Neural crest cell (in vitro differentiated cells): ENCODE results near the gene TERT. TPM values are rescaled to one million over a fixed set of nuclear protein-coding genes. Genes with fewer than 3 reads are reported as not detected.

Experiments used
- DNase-seq: peaks from one replicate; pipeline ENCODE4 v3.0.0; 2021; ENCODE audit warnings: low read depth, mixed read lengths, low spot score
- H3K27ac Mint-ChIP-seq: one replicate; pipeline ENCODE4 v1.8.0; 2021; ENCODE audit warnings: mild to moderate bottlenecking, mixed read lengths; ENCODE audit not compliant: unreplicated experiment
- H3K27me3 Mint-ChIP-seq: 2 replicates; pipeline ENCODE4 v1.8.0; 2021; ENCODE audit warnings: low read depth, mild to moderate bottlenecking, mixed read lengths
- H3K36me3 Mint-ChIP-seq: 2 replicates; pipeline ENCODE4 v1.8.0; 2021; ENCODE audit warnings: low read depth, mild to moderate bottlenecking, mixed read lengths
- H3K4me1 Mint-ChIP-seq: 2 replicates; pipeline ENCODE4 v1.8.0; 2021; ENCODE audit warnings: mixed read lengths
- H3K4me3 Mint-ChIP-seq: one replicate; pipeline ENCODE4 v1.8.0; 2021; ENCODE audit warnings: mild to moderate bottlenecking, mixed read lengths
- H3K9me3 Mint-ChIP-seq: 2 replicates; pipeline ENCODE4 v1.8.0; 2021; ENCODE audit warnings: mixed read lengths
- CTCF ChIP-seq: fragments of 200-600 bp; sonication (generic); conservative IDR thresholded peaks from 2 replicates; pipeline ENCODE4 v1.5.0; 2021; ENCODE audit warnings: antibody characterized with exemption, mild to moderate bottlenecking
- total RNA-seq: library from RNA; stranded (reverse); gene quantifications from 2 replicates; pipeline ENCODE4 v1.2.1, GENCODE V29; 2021

Gene TERT
- total RNA-seq, 1 donor from 2014 or later: 5.6 TPM

DNA sequence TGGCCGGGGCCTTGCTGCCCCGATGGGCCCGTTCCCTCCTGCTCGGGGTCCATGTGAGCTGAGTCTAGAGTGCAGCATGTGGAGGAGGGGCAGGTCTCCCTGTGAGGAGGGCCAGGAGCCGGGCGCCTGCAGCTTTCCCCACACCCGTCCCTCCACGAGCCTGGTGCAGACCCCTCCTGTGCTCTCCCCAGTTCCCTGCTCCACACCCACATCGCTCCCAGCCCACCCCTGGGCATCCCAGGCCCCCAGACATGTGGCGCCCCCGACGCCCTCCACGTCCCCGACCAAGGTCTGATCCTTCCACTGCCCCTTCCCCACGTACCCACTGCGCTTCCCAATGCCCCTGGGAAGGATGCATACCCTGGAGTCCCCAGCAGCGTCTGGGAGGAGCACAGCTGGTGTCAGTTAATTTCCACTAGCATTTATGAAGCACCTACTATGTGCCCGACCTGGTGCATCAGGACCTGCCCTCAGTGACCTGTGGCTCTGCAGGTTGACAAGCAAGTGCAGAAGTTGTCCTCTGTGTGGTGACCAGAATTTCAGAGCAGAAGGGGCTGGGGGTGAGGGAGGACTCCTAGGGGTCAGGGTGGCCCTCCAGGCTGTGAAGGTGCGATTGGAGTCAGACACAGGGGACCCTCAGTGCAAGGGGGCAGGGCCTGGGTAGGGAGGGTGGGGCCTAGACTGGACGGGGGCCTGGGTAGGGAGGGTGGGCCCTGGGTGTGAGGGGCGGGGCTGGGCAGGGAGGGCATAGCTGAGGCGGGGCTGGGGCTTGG is 80.5 kb downstream of the TERT start:
- H3K4me3 Mint-ChIP-seq: no peak overlapping the region
- H3K4me1 Mint-ChIP-seq: no peaks in the 10 kb centered on the region
- no peak for DNase-seq
- H3K9me3 Mint-ChIP-seq: peaks cover 3% of the 10 kb centered on the region
- no peak overlapping the region for H3K27ac Mint-ChIP-seq
- TF ChIP-seq CTCF: no peak
- H3K27me3 Mint-ChIP-seq: no peaks in the 10 kb centered on the region
- H3K36me3 Mint-ChIP-seq: no peaks in the 10 kb centered on the region

GRCh38 chr5:1213508-1214162 is 81.2 kb downstream of the TERT start:
- no peak for TF ChIP-seq CTCF
- no peak overlapping the region for H3K4me3 Mint-ChIP-seq
- H3K4me1 Mint-ChIP-seq: no peaks in the 10 kb centered on the region
- no peak overlapping the region for H3K27ac Mint-ChIP-seq
- DNase-seq: no peak
- H3K36me3 Mint-ChIP-seq: no peaks in the 10 kb centered on the region
- H3K9me3 Mint-ChIP-seq: peaks cover 3% of the 10 kb centered on the region
- no peaks in the 10 kb centered on the region for H3K27me3 Mint-ChIP-seq

- H3K4me1 Mint-ChIP-seq: no peaks in the 10 kb centered on the region
- no peaks in the 10 kb centered on the region for H3K27me3 Mint-ChIP-seq
- no peak for DNase-seq
- peaks cover 3% of the 10 kb centered on the region for H3K9me3 Mint-ChIP-seq
- H3K36me3 Mint-ChIP-seq: no peaks in the 10 kb centered on the region
- no peak overlapping the region for H3K27ac Mint-ChIP-seq
- H3K4me3 Mint-ChIP-seq: no peak overlapping the region
- no peak for TF ChIP-seq CTCF
Measured at GRCh38 chr5:1212881-1213280, 82.0 kb downstream of the TERT start.

- H3K9me3 Mint-ChIP-seq: peaks cover 3% of the 10 kb centered on the region
- no peaks in the 10 kb centered on the region for H3K4me1 Mint-ChIP-seq
- no peak for TF ChIP-seq CTCF
- no peak overlapping the region for H3K4me3 Mint-ChIP-seq
- H3K36me3 Mint-ChIP-seq: no peaks in the 10 kb centered on the region
- H3K27ac Mint-ChIP-seq: no peak overlapping the region
- H3K27me3 Mint-ChIP-seq: no peaks in the 10 kb centered on the region
- no peak for DNase-seq
Measured at GRCh38 chr5:1212271-1212670, 82.6 kb downstream of the TERT start.

DNA sequence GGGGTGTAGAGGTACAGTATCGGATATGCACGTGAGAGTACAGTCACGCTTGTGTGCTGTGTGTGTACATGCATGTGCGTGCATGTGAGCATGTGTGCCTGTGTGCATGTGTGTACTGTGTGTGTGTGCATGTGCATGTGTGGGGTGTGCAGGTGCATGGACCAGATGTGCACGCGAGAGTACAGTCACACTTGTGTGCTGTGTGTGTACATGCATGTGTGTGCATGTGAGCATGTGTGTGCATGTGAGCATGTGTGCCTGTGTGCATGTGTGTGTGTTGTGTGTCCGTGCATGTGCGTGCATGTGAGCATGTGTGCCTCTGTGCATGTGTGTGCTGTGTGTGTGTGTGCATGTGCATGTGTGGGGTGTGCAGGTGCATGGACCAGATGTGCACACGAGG is 83.2 kb downstream of the TERT start:
- Mint-ChIP-seq H3K4me1 (no peaks in the 10 kb centered on the region), H3K9me3 (peaks cover 3% of the 10 kb centered on the region), H3K36me3 (no peaks in the 10 kb centered on the region), H3K4me3 (no peak overlapping the region), H3K27me3 (no peaks in the 10 kb centered on the region), H3K27ac (no peak overlapping the region)
- no peak for DNase-seq
- no peak for TF ChIP-seq CTCF
